ENCODE measurements around the gene HNF4A.

- TF ChIP-seq CTCF (IDR thresholded peaks at IDR 0.05; ENCODE audit: low read length) = no peak
- TF ChIP-seq EZH2 (IDR thresholded peaks at IDR 0.05; ENCODE audit: borderline replicate concordance, low read length) = no peak
Measured at GRCh38 chr20:44454306-44454963, 98.9 kb downstream of the HNF4A start.

All from OCI-LY1 (cell line).